ENCODE measurements around the gene ZDHHC12. TPM values are rescaled to one million over a fixed set of nuclear protein-coding genes. Genes with fewer than 3 reads are reported as not detected.

The ZDHHC12 gene
- total and polyA plus RNA-seq, 2 of the 8 experiments (the other 6 are each of a cell fraction or from before 2014, with no cell fraction given): 35.0 to 93.8 TPM

- FAIRE-seq (no peak), DNase-seq (ENCODE audit: low read depth in 1 of 2, low spot score in 2 of 2) (no peak)
- no peak overlapping the region for H3K9ac ChIP-seq (replicated peaks in 1 of 4; ENCODE audit: extremely low read depth in 1 of 4, low read depth in 3 of 4, low read length in 3 of 4)
- no peak overlapping the region for H2BK20ac ChIP-seq (ENCODE audit: low read length)
- H2BK5ac ChIP-seq (ENCODE audit: low read depth, low read length): no peak overlapping the region
- H3K4me1 ChIP-seq (replicated peaks in 1 of 4; ENCODE audit: control insufficient read depth in 3 of 4, insufficient read depth in 4 of 4, low read length in 3 of 4): peaks cover 0 to 4% (median 2%) of the 10 kb centered on the region in 4 experiments; a peak in 3 of 7 replicates
- no peak overlapping the region for H3K18ac ChIP-seq (ENCODE audit: extremely low read depth, low read length)
- H3K27ac ChIP-seq (ENCODE audit: low read depth, low read length): no peak overlapping the region
- ChIA-PET POLR2A (ENCODE audit: partially characterized antibody) (interaction anchor here (0.6 to 46.1 kb wide), 5 partner anchors 16 to 140 kb away, joined by 3 to 1197 read pairs (median 3); partner anchors contain the start of genes DYNC2I2, SET and ZDHHC12), CTCF (ENCODE audit: partially characterized antibody) (interaction anchor here (0.6 to 1.8 kb wide), 6 partner anchors 10 to 71 kb away, joined by 3 to 7 read pairs (median 3); no protein-coding TSS in a partner anchor)
- no peak overlapping the region for H2BK12ac ChIP-seq (ENCODE audit: low read depth, low read length)
- H4K20me1 ChIP-seq (replicated peaks in 1 of 2; ENCODE audit: control insufficient read depth in 1 of 2, insufficient read depth in 2 of 2, low read length in 2 of 2): peaks cover 2 to 3% of the 10 kb centered on the region in 2 experiments
- 93% methylated on average over 5 of the region's 5 CpGs; no CpG with 5 or more reads in 1 of the 2 experiments for WGBS, 2 experiments (ENCODE audit: extremely low coverage in 1 of 2, insufficient coverage in 1 of 2, insufficient read length in 1 of 2, insufficient replicate concordance in 2 of 2, low coverage in 1 of 2, low lambda C conversion rate in 2 of 2, missing lambda C conversion rate in 1 of 2)
- no peak overlapping the region for H3K56ac ChIP-seq (replicated peaks; ENCODE audit: insufficient read length, low read depth, low read length)
- H3K23me2 ChIP-seq (ENCODE audit: low read depth, low read length): peaks cover 7% of the 10 kb centered on the region; the same call in 1 of the 2 replicates
- H3K4me2 ChIP-seq (ENCODE audit: insufficient read depth in 1 of 2, low read depth in 2 of 2, low read length in 2 of 2): no peak overlapping the region; a peak in 1 of 4 replicates
- H3K79me2 ChIP-seq (ENCODE audit: control insufficient read depth in 1 of 2, insufficient read depth in 2 of 2, low read length in 2 of 2): no peaks in the 10 kb centered on the region
- no peak overlapping the region for H2AFZ ChIP-seq (ENCODE audit: low read length)
- no peaks in the 10 kb centered on the region for H3K27me3 ChIP-seq (replicated peaks in 1 of 4; ENCODE audit: control insufficient read depth in 3 of 4, extremely low read depth in 1 of 4, insufficient read depth in 3 of 4, low read length in 3 of 4)
- H3K23ac ChIP-seq (ENCODE audit: insufficient read length): no peak overlapping the region
- H2BK15ac ChIP-seq (ENCODE audit: low read length): no peak overlapping the region
- H3K4ac ChIP-seq (replicated peaks; ENCODE audit: insufficient read length, low read depth, low read length): no peak overlapping the region
- H3K79me1 ChIP-seq (ENCODE audit: low read depth, low read length): no peaks in the 10 kb centered on the region
- H2BK120ac ChIP-seq (replicated peaks; ENCODE audit: low read depth, low read length): no peak overlapping the region
- no peaks in the 10 kb centered on the region for H3K9me3 ChIP-seq (ENCODE audit: insufficient read depth in 2 of 2, low read depth in 1 of 2, low read length in 1 of 2)
- TF ChIP-seq USF2 (IDR thresholded peaks at IDR 0.05; ENCODE audit: low read length) (no peak), TBP (IDR thresholded peaks at IDR 0.05; ENCODE audit: low read depth, low read length) (no peak), BRCA1 (IDR thresholded peaks at IDR 0.05; ENCODE audit: low read depth, low read length) (no peak), SP4 (IDR thresholded peaks at IDR 0.05; ENCODE audit: low read length) (no peak), SIRT6 (IDR thresholded peaks at IDR 0.05; ENCODE audit: low read length) (no peak), POLR2A (IDR thresholded peaks at IDR 0.05; ENCODE audit: control extremely low read depth in 1 of 2, low read depth in 2 of 2, low read length in 2 of 2) (no peak), NRF1 (IDR thresholded peaks at IDR 0.05; ENCODE audit: low read depth, low read length) (no peak)
- H4K91ac ChIP-seq (replicated peaks; ENCODE audit: insufficient read length, low read length): no peak overlapping the region
- H2AK5ac ChIP-seq (ENCODE audit: low read depth, low read length): no peak overlapping the region
- peaks cover 0 to 5% (median 0%) of the 10 kb centered on the region in 4 experiments; a peak in 2 of 8 replicates for H3K36me3 ChIP-seq (ENCODE audit: control insufficient read depth in 2 of 4, insufficient read depth in 4 of 4, low read length in 3 of 4)
- H4K5ac ChIP-seq (ENCODE audit: insufficient read length, low read depth, low read length): no peak overlapping the region
- H3K14ac ChIP-seq (ENCODE audit: insufficient read length): no peak overlapping the region
- no peak overlapping the region for H3K4me3 ChIP-seq (ENCODE audit: extremely low read depth in 1 of 4, insufficient read depth in 2 of 4, low read depth in 3 of 4, low read length in 4 of 4)
- no peak overlapping the region for H4K8ac ChIP-seq (ENCODE audit: extremely low read depth, insufficient read depth, low read length)
Measured at GRCh38 chr9:128704356-128704670, 19.6 kb downstream of the ZDHHC12 start.

All from H1 (cell line).